PC-3 (cell line): ENCODE results near the gene OCA2.

ENCODE experiments used
- CTCF ChIP-seq: fragments of 300-600 bp; sonication (generic); conservative IDR thresholded peaks from 2 replicates; pipeline ENCODE4 v1.5.1; 2017; ENCODE audit warnings: antibody characterized with exemption, low read depth, mild to moderate bottlenecking, low read length
- EZH2phosphoT487 ChIP-seq: fragments of 300-600 bp; sonication (generic); IDR thresholded peaks from 2 replicates; pipeline ENCODE4 v1.6.1; 2018; ENCODE audit warnings: mild to moderate bottlenecking, antibody characterized with exemption, low read length, borderline replicate concordance

- no peak for TF ChIP-seq CTCF
- TF ChIP-seq EZH2phosphoT487 = no peak
Observed at GRCh38 chr15:28020644-28021043, 78.5 kb downstream of the OCA2 start.
